Bronchial epithelial cell (primary cell): ENCODE results near the gene IRX4. TPM values are rescaled to one million over a fixed set of nuclear protein-coding genes. Genes with fewer than 3 reads are reported as not detected.

Experiments used
- DNase-seq: peaks from one replicate; pipeline ENCODE4 v3.0.0-alpha.2; 2010; ENCODE audit warnings: low read depth
- FAIRE-seq: peaks from 2 replicates; lab custom pipeline; 2011; peaks lifted over from hg19 to GRCh38; lab: Jason Lieb, UNC
- H3K27me3 ChIP-seq: 2 replicates; pipeline ENCODE4 v1.5.1; 2011; ENCODE audit warnings: low read length; ENCODE audit not compliant: control insufficient read depth, insufficient read depth
- H3K36me3 ChIP-seq: 2 replicates; pipeline ENCODE4 v1.5.1; 2011; ENCODE audit warnings: low read length; ENCODE audit not compliant: control insufficient read depth, insufficient read depth
- H3K4me3 ChIP-seq: 2 replicates; pipeline ENCODE4 v1.5.1; 2011; ENCODE audit warnings: mild to moderate bottlenecking, low read depth, low read length, control low read depth
- total RNA-seq: library from RNA; depleted of rRNA; stranded (reverse); fragments of >200 nt; gene quantifications from 2 replicates; pipeline ENCODE4 v1.2.1, GENCODE V29; 2014
- TF ChIP-seq, protein P1 (sequence below): IDR thresholded peaks from 2 replicates; pipeline ENCODE4 v1.5.1; 2011; ENCODE audit warnings: mild to moderate bottlenecking, moderate library complexity, low read length, control low read depth, inconsistent platforms; ENCODE audit not compliant: insufficient read depth, severe bottlenecking

IRX4 gene
- total RNA-seq, 1 donor from 2014 or later: 1.1 TPM

DNA sequence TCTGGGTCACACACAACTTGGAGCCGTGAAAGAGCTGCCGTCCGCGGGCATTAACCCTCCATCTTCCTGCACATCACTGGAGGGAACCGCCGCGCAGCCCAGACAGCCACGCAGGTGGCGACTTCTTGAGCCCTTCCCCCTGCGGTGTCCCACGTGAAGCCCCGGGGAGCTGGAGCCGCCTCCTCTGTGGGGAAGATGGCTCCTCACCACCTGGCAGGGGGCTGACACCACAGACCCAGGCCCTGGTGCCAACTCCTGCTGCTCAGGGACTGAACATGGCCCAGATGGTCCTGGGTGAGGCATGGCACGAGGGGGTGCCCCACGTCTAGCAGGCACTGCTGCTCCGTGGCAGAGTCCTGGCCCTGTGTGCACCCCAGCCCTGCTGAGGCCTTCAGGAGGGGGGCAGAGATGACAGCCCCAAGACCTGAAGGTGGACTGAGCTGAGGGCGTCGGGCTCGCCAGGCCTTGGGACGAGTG lies 42.6 kb downstream of the IRX4 start:
- TF ChIP-seq, protein P1, sequence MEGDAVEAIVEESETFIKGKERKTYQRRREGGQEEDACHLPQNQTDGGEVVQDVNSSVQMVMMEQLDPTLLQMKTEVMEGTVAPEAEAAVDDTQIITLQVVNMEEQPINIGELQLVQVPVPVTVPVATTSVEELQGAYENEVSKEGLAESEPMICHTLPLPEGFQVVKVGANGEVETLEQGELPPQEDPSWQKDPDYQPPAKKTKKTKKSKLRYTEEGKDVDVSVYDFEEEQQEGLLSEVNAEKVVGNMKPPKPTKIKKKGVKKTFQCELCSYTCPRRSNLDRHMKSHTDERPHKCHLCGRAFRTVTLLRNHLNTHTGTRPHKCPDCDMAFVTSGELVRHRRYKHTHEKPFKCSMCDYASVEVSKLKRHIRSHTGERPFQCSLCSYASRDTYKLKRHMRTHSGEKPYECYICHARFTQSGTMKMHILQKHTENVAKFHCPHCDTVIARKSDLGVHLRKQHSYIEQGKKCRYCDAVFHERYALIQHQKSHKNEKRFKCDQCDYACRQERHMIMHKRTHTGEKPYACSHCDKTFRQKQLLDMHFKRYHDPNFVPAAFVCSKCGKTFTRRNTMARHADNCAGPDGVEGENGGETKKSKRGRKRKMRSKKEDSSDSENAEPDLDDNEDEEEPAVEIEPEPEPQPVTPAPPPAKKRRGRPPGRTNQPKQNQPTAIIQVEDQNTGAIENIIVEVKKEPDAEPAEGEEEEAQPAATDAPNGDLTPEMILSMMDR: no peak
- FAIRE-seq: no peak
- H3K36me3 ChIP-seq: no peaks in the 10 kb centered on the region
- H3K27me3 ChIP-seq: no peaks in the 10 kb centered on the region
- H3K4me3 ChIP-seq: no peak overlapping the region
- DNase-seq: no peak

DNA sequence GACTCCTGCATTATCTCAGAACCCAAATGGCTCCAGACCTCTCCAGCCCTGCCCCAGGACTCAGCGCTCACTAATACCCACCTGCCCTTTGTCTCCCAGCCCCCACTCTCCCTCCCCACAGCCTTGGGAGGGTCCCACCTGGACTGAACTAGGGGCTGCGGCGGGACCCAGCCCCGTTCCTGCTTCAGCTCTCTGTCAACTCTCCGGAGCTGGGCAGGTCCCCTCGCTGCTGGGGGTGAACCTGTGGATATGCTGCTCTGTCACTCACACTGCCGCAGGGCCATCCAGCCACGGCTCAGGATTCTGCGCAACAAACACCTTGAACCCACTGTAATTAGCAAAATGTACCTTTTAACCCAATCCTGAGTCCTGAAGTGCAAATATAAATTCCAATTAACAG lies 44.7 kb downstream of the IRX4 start:
- Histone ChIP-seq H3K4me3 (no peak overlapping the region), H3K36me3 (no peaks in the 10 kb centered on the region), H3K27me3 (peaks cover 1% of the 10 kb centered on the region)
- TF ChIP-seq, protein P1: no peak
- FAIRE-seq (no peak), DNase-seq (no peak)

DNA sequence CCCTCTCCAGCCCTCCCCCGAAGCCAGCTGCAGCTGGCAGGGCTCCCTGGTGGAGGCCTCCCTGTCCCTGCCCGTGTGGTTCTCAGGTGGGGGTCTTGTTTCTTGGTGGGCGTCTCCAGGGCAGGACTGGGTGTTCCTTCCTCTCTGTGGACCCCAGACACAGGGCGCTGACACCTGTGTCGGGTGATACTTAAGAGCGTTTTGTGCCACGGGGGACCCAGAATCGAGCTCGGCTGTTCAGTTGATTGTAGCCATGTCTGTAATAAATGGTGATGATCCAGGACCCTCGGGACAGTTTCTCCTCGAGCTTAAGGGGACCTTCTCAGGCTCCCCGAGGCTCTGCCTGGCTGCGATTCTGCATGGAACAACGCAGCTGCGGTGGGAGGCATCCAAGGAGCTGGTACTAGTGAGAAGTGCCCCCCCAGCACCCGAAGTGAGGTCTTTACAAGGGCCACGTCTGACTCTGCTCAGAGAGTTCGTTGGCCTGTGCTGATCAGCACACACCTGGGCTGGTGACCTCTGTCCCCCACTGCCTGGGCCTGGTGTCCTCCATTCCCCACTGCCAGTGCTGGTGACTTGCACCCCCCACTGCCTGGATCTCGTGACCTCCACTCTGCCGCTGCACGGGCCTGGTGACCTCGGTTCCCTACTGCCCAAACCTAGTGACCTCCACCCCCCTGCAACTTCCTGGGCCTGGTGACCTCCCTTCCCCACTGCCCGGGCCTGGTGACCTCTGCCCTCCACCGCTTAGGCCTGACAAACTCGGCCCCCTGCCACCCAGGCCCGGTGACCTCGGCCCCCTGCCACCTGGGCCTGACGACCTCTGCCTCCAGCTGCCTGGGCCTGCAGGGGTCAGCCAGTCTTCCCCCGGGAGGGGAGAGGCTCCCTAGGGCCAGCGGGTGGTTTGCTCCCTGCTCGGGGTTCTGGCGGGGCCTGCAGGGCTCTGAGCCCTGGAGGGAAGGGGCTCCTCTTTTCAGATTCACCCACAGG lies 45.5 kb downstream of the IRX4 start:
- TF ChIP-seq, protein P1: no peak
- no peak for DNase-seq
- Histone ChIP-seq H3K27me3 (peaks cover 3% of the 10 kb centered on the region), H3K4me3 (no peak overlapping the region), H3K36me3 (no peaks in the 10 kb centered on the region)
- FAIRE-seq: no peak

DNA sequence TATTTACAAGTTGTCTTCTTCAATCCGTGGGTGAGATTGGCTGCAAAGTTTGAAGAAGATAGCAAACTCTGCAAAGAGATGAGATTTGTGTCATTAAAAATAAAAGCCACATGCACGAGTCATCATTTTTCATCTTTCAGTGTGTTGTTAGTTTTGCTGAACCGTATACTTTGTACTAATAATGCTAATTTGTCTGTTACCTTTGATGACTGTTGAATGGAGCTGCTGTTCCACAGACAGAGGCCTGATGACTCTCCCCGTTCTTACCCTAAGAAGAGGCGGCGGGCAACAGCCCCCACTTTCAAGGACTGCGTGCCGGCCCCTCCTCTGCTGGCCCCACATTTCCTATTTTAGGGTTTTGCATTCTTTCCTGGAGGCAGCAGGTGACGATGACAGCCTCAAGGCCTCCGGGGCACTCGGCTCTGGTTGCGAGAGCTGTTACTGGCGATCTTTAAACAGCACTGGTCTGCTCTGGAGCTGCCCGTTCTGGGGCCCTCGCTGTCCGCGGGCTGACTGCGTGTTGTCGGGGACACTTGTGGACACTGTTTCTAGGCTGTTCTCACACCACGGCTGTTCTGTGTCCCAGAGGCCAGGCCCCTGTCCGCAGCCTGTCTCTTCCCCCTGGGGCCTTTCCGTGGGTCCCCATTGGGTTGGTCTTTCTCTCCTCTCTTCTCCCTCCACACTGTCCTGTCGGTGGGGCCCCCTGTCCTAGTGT lies 46.4 kb downstream of the IRX4 start:
- TF ChIP-seq, protein P1: no peak
- Histone ChIP-seq H3K4me3 (no peak overlapping the region), H3K36me3 (no peaks in the 10 kb centered on the region), H3K27me3 (peaks cover 3% of the 10 kb centered on the region)
- DNase-seq (no peak), FAIRE-seq (no peak)

DNA sequence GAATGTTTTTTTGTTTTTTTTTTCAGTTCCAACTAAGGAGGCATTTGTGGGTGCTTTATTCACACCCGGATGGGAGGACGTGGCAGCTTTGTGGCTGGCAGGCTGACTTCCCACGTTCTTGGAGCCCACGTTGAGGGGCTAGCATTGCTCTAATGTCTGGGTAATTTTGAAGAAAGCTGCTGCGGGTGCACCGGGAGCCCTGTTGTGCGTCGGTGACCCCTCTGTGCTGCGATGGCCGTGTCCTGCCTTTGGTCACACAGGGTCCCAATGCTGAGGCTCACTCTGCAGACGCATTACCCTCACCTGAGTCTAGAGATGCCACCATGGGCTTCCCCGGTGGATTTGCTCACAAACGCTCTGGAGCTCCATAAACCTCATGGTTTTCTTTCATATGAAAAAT lies 47.3 kb downstream of the IRX4 start:
- no peak overlapping the region for H3K4me3 ChIP-seq
- TF ChIP-seq, protein P1: no peak
- FAIRE-seq: no peak
- peaks cover 3% of the 10 kb centered on the region for H3K27me3 ChIP-seq
- no peaks in the 10 kb centered on the region for H3K36me3 ChIP-seq
- DNase-seq: no peak
